K562 (cell line): Measurements from ENCODE around the gene RASSF7.

Experiments
- CBFB ChIP-seq: sonication (generic); formaldehyde crosslinking; IDR thresholded peaks from 2 replicates; pipeline ENCODE4 v1.4.0; 2020; ENCODE audit warnings: mild to moderate bottlenecking, missing genetic modification reagents
- CTCF ChIP-seq, 3 experiments: IDR thresholded peaks in 2 of 3; conservative IDR thresholded peaks in 1 of 3; 2 replicates each; pipeline ENCODE4 v1.5.1; 2011 to 2012; ENCODE audit warnings: low read length in 3 of 3, mild to moderate bottlenecking in 3 of 3, control low read depth in 2 of 3, improper control_type of control experiment in 1 of 3, inconsistent platforms in 1 of 3, low read depth in 1 of 3, mixed read lengths in 1 of 3, moderate library complexity in 1 of 3; ENCODE audit not compliant: insufficient read depth in 2 of 3
- NFIC ChIP-seq: fragments of 450-650 bp; IDR thresholded peaks from 2 replicates; pipeline ENCODE4 v1.6.1; 2017; ENCODE audit warnings: mild to moderate bottlenecking, inconsistent platforms
- RBBP5 ChIP-seq: fragments of 200-600 bp; sonication (generic); IDR thresholded peaks from 2 replicates; pipeline ENCODE4 v1.6.1; 2012; ENCODE audit warnings: borderline replicate concordance, mild to moderate bottlenecking, low read length, control low read depth, inconsistent platforms; ENCODE audit not compliant: insufficient read depth, poor library complexity, severe bottlenecking
- SRF ChIP-seq, 2 experiments: fragments of 250-450, 450-650 bp in 1 of 2; sonication (Bioruptor Pico) in 1 of 2; sonication (generic) in 1 of 2; formaldehyde crosslinking; IDR thresholded peaks; 2 replicates each; pipeline versions ENCODE4 v1.5.0 to v1.5.1; 2020 to 2022; ENCODE audit warnings: mild to moderate bottlenecking in 1 of 2, missing genetic modification reagents in 1 of 2
- STAG1 ChIP-seq: sonication (generic); formaldehyde crosslinking; IDR thresholded peaks from 2 replicates; pipeline ENCODE4 v1.5.0; 2020; ENCODE audit warnings: missing genetic modification reagents, borderline replicate concordance
- THRB ChIP-seq: fragments of 450-650 bp; formaldehyde crosslinking; conservative IDR thresholded peaks from 2 replicates; pipeline ENCODE4 v1.4.0; 2022; ENCODE audit warnings: mild to moderate bottlenecking, missing genetic modification characterization
- USF1 ChIP-seq: sonication (generic); formaldehyde crosslinking; IDR thresholded peaks from 2 replicates; pipeline ENCODE4 v1.9.0; 2022; ENCODE audit warnings: mild to moderate bottlenecking, missing genetic modification reagents
- ZNF274 ChIP-seq: IDR thresholded peaks from 2 replicates; pipeline ENCODE4 v1.6.1; 2011; ENCODE audit warnings: low read depth, mild to moderate bottlenecking, low read length, moderate library complexity, borderline replicate concordance

GRCh38 chr11:581752-582151, 21.0 kb downstream of the RASSF7 start:
- TF ChIP-seq THRB (CRISPR knock-in tag) (no peak), NFIC (no peak), ZNF274 (no peak), USF1 (CRISPR knock-in tag) (no peak), SRF (CRISPR knock-in tag; IDR thresholded peaks at IDR 0.05) (no peak), CBFB (CRISPR knock-in tag) (no peak), RBBP5 (no peak), CTCF (IDR thresholded peaks at IDR 0.05 in 2 of 3, conservative IDR thresholded peaks at IDR 0.05 in 1 of 3; ENCODE audit: insufficient read depth in 2 of 3, low read depth in 1 of 3, low read length in 3 of 3) (no peak), STAG1 (CRISPR knock-in tag) (no peak)
